Mesendoderm (in vitro differentiated cells): ENCODE measurements around the gene TRIM29.

Experiments
- DNase-seq: peaks from one replicate; pipeline ENCODE4 v3.0.0; 2013
- H2AK5ac ChIP-seq: 2 replicates; pipeline ENCODE4 v1.6.1; 2013; ENCODE audit warnings: low read length, inconsistent platforms
- H2BK120ac ChIP-seq: 2 replicates; pipeline ENCODE4 v1.6.1; 2013; ENCODE audit warnings: low read depth, mild to moderate bottlenecking, low read length, moderate library complexity, mixed read lengths
- H2BK15ac ChIP-seq: replicated peaks from 2 replicates; pipeline ENCODE4 v1.6.1; 2013; ENCODE audit warnings: low read depth, mild to moderate bottlenecking, moderate library complexity
- H2BK5ac ChIP-seq: 2 replicates; pipeline ENCODE4 v1.6.1; 2013; ENCODE audit warnings: low read length, inconsistent platforms
- H3K18ac ChIP-seq: 2 replicates; pipeline ENCODE4 v1.6.1; 2013; ENCODE audit warnings: mild to moderate bottlenecking, low read length, mixed read lengths
- H3K23ac ChIP-seq: one replicate; pipeline ENCODE4 v1.6.1; 2013; ENCODE audit warnings: low read length
- H3K27ac ChIP-seq: 2 replicates; pipeline ENCODE4 v1.5.1; 2013; ENCODE audit warnings: low read depth, mild to moderate bottlenecking, inconsistent platforms, low read length, moderate library complexity
- H3K27me3 ChIP-seq: 2 replicates; pipeline ENCODE4 v1.6.1; 2013; ENCODE audit warnings: low read length, control low read depth, mild to moderate bottlenecking, inconsistent platforms; ENCODE audit not compliant: insufficient read depth, poor library complexity
- H3K36me3 ChIP-seq: 2 replicates; pipeline ENCODE4 v1.6.1; 2013; ENCODE audit warnings: low read length, inconsistent platforms; ENCODE audit not compliant: control insufficient read depth, insufficient read depth
- H3K4ac ChIP-seq: one replicate; pipeline ENCODE4 v1.6.1; 2013; ENCODE audit warnings: low read depth, mild to moderate bottlenecking, low read length, moderate library complexity
- H3K4me1 ChIP-seq: 2 replicates; pipeline ENCODE4 v1.6.1; 2013; ENCODE audit warnings: low read depth, low read length, inconsistent platforms; ENCODE audit not compliant: control insufficient read depth
- H3K4me2 ChIP-seq: 2 replicates; pipeline ENCODE4 v1.6.1; 2013; ENCODE audit warnings: low read length
- H3K4me3 ChIP-seq: 2 replicates; pipeline ENCODE4 v1.5.1; 2013; ENCODE audit warnings: mild to moderate bottlenecking, low read length
- H3K56ac ChIP-seq: one replicate; pipeline ENCODE4 v1.6.1; 2013; ENCODE audit warnings: low read length
- H3K79me1 ChIP-seq: 2 replicates; pipeline ENCODE4 v1.6.1; 2013; ENCODE audit warnings: low read length, inconsistent platforms
- H3K79me2 ChIP-seq: 2 replicates; pipeline ENCODE4 v1.6.1; 2013; ENCODE audit warnings: mild to moderate bottlenecking, low read length; ENCODE audit not compliant: control insufficient read depth, insufficient read depth
- H3K9ac ChIP-seq: 2 replicates; pipeline ENCODE4 v1.6.1; 2013; ENCODE audit warnings: low read length, inconsistent platforms
- H4K5ac ChIP-seq: one replicate; pipeline ENCODE4 v1.6.1; 2013; ENCODE audit warnings: low read length
- H4K8ac ChIP-seq: one replicate; pipeline ENCODE4 v1.6.1; 2013; ENCODE audit warnings: low read depth, mild to moderate bottlenecking, control low read depth, low read length, moderate library complexity
- WGBS: extraction: QIAGEN DNeasy Blood & Tissue Kit; methylation state at CpG from one replicate; pipeline ENCODE4 v1.1.7; 2013; ENCODE audit warnings: low lambda C conversion rate, missing lambda C conversion rate; ENCODE audit not compliant: insufficient coverage; ENCODE audit errors: extremely low coverage; 5-methylcytosine and 5-hydroxymethylcytosine counted together

Gene TRIM29

DNA sequence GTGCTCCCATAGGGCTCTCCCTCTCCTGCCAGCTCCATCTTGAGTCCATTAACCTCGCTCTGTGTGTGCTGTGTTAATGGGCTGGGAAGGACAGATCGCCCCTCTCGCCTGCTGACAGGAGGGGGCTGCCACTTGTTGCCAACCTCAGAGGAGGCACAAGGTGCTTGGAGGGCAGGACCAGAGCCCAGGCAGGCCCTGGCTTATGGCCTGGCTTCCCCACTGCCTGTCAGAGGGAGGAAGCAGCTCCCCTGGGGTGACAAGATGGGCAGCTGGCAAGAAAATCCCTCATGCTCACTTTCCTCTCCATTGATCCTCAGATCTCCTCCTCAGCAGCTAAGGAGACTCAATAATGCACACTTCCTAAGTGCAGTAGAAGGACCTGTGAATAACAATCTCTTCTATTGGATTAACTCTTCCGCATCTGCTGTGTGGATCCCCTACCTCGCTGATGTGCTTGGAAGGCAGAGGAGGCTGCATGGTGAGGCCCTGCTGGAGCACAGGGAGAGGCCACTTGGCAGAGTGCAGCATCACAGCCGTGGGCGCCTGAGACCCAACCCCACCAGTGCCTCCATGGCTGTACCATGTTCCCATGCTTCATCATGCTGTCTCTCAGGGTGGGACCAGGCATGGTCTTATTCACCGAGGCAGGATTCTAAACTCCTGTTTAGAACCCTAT is 70.3 kb downstream of the TRIM29 start:
- H3K9ac ChIP-seq: no peak overlapping the region
- no peak overlapping the region for H3K4ac ChIP-seq
- no peak overlapping the region for H3K4me2 ChIP-seq
- no peak overlapping the region for H4K5ac ChIP-seq
- no CpG with 5 or more reads among the region's 8 CpGs for WGBS
- no peaks in the 10 kb centered on the region for H3K79me1 ChIP-seq
- H3K36me3 ChIP-seq: no peaks in the 10 kb centered on the region
- peak overlapping the region; percentile 29 for H3K23ac ChIP-seq
- H2BK15ac ChIP-seq: no peak overlapping the region
- no peak overlapping the region for H4K8ac ChIP-seq
- no peak for DNase-seq
- no peak overlapping the region for H2BK120ac ChIP-seq
- H2AK5ac ChIP-seq: no peak overlapping the region
- H3K56ac ChIP-seq: no peak overlapping the region
- no peak overlapping the region for H3K4me3 ChIP-seq
- no peaks in the 10 kb centered on the region for H3K79me2 ChIP-seq
- H3K27ac ChIP-seq: no peak overlapping the region
- no peak overlapping the region for H2BK5ac ChIP-seq
- no peaks in the 10 kb centered on the region for H3K27me3 ChIP-seq
- no peaks in the 10 kb centered on the region for H3K4me1 ChIP-seq
- no peak overlapping the region for H3K18ac ChIP-seq

DNA sequence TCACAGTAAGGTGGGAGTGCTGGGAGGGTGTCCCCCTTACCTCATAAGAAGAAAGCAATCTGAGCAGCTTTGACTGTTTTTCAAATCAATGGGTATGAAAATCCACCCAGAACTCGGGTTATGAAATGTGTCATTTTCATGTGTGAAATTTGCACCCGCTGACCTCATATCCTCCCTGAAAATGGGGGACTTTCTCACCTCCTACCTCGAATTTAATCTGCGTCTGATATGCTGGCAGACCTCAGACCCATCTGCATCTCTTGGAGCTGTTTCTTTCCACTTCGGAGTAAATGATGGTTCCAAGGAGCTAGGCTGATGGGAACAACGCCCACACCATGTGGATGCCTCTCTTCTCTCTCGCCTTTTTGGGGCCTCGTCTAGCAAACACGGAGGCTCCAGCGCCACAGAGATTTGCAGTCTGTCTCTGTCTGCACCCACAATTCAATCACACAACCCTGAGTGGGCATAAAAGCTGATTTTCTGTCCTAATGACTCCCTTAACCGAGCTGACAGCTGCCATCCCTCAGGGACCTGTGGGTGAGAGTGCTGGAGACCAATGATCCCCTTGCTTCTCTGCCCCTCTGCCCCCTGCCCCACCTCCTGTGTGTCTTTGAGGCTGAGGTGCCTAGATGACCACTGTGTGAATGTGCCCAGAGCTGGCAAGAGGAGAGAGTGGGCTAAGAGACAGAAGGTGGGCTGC is 71.0 kb downstream of the TRIM29 start:
- Histone ChIP-seq H3K4me3 (no peak overlapping the region), H3K79me1 (no peaks in the 10 kb centered on the region), H2BK15ac (no peak overlapping the region), H3K4ac (no peak overlapping the region), H3K27me3 (no peaks in the 10 kb centered on the region), H3K4me1 (no peaks in the 10 kb centered on the region), H4K8ac (no peak overlapping the region), H3K36me3 (no peaks in the 10 kb centered on the region), H3K4me2 (no peak overlapping the region), H3K79me2 (no peaks in the 10 kb centered on the region), H2AK5ac (no peak overlapping the region), H3K18ac (no peak overlapping the region), H3K27ac (no peak overlapping the region), H3K23ac (peak overlapping the region; percentile 29), H2BK5ac (no peak overlapping the region), H3K9ac (no peak overlapping the region), H4K5ac (no peak overlapping the region), H2BK120ac (no peak overlapping the region), H3K56ac (no peak overlapping the region)
- WGBS: no CpG with 5 or more reads among the region's 11 CpGs
- DNase-seq: no peak

DNA sequence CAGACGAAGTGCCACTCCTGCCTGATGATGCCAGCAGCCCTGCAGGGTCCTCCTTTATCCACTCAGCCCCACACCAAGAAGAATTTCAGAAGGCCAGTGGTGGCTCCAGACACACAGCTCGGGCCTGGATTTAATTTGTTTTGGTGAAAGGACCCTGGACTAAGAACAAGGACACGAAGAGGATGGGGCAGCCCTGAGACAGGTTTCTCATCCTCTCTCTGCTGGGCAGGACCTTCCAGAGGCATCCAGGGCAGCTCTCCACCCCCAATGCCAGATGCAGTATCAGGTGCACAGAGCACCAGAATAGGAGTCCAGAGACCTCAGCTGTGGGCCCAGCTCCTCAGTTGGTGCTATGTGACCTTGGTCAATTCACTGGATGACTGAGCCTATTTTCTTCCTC is 72.0 kb downstream of the TRIM29 start:
- no peak for DNase-seq
- no peaks in the 10 kb centered on the region for H3K27me3 ChIP-seq
- H3K4me2 ChIP-seq: no peak overlapping the region
- no peak overlapping the region for H3K4me3 ChIP-seq
- no peak overlapping the region for H3K27ac ChIP-seq
- WGBS: no CpG with 5 or more reads among the region's 3 CpGs
- H2BK5ac ChIP-seq: no peak overlapping the region
- no peak overlapping the region for H3K18ac ChIP-seq
- H3K56ac ChIP-seq: no peak overlapping the region
- H4K5ac ChIP-seq: no peak overlapping the region
- no peaks in the 10 kb centered on the region for H3K79me2 ChIP-seq
- H2AK5ac ChIP-seq: no peak overlapping the region
- no peak overlapping the region for H3K4ac ChIP-seq
- no peak overlapping the region for H3K9ac ChIP-seq
- H2BK120ac ChIP-seq: no peak overlapping the region
- H3K36me3 ChIP-seq: no peaks in the 10 kb centered on the region
- no peak overlapping the region for H3K23ac ChIP-seq
- H4K8ac ChIP-seq: no peak overlapping the region
- no peaks in the 10 kb centered on the region for H3K4me1 ChIP-seq
- no peak overlapping the region for H2BK15ac ChIP-seq
- H3K79me1 ChIP-seq: no peaks in the 10 kb centered on the region

DNA sequence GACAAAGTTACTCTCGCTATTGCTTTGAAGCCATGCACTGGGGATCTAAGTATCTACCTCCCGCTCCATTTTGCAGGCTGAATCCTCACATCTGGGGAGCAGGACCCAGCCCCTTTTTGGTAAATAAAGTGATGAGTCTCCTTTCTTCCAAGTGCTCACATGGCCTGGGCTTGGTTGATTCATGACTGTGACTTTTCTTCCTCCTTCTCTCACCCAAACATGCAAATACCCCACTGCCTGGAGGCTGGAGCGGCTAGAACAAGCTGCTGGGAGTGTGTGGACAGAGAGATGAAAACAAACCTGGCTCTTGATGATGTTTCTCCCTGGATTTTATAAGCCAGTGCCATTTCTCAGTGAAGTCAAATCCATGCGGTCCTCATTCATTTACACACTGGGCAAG is 72.7 kb downstream of the TRIM29 start:
- no peak for DNase-seq
- H3K79me1 ChIP-seq: no peaks in the 10 kb centered on the region

DNA sequence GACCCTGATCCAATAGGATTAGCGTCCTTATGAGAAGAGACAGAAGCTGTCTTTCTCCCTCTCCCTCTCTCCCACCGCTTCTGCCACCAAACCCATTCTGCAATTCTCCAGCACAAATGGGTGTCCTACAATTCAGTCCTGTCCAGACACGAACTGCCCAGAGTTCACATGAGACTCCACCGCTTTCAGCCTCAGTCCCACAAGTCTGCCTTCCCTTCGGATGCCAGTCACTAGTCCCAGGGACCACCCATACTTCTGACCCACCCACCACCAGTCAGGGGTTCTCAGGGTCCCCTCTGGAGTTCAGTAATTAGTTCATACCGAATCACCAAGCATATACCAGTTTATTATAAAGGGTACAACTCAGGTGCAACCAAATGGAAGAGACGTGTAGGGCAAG is 73.6 kb downstream of the TRIM29 start:
- Histone ChIP-seq H3K4me3 (no peak overlapping the region), H3K4me2 (no peak overlapping the region), H4K5ac (no peak overlapping the region), H3K9ac (no peak overlapping the region), H3K4ac (no peak overlapping the region), H3K23ac (no peak overlapping the region), H2BK120ac (no peak overlapping the region), H3K27me3 (no peaks in the 10 kb centered on the region), H3K56ac (no peak overlapping the region), H3K36me3 (no peaks in the 10 kb centered on the region), H3K27ac (no peak overlapping the region), H3K79me2 (no peaks in the 10 kb centered on the region), H2AK5ac (no peak overlapping the region), H4K8ac (no peak overlapping the region), H2BK5ac (no peak overlapping the region), H2BK15ac (no peak overlapping the region), H3K4me1 (no peaks in the 10 kb centered on the region), H3K79me1 (no peaks in the 10 kb centered on the region), H3K18ac (no peak overlapping the region)
- no peak for DNase-seq
- WGBS: no CpG with 5 or more reads among the region's 7 CpGs

More for the DNA sequence above, 72.7 kb downstream of the TRIM29 start:
- H3K27ac ChIP-seq: no peak overlapping the region
- WGBS: no CpG with 5 or more reads among the region's 4 CpGs
- H3K27me3 ChIP-seq: no peaks in the 10 kb centered on the region
- H2AK5ac ChIP-seq: no peak overlapping the region
- H3K18ac ChIP-seq: no peak overlapping the region
- H3K4me2 ChIP-seq: no peak overlapping the region
- no peak overlapping the region for H3K23ac ChIP-seq
- no peak overlapping the region for H3K4me3 ChIP-seq
- no peak overlapping the region for H4K8ac ChIP-seq
- H4K5ac ChIP-seq: no peak overlapping the region
- no peak overlapping the region for H3K9ac ChIP-seq
- no peak overlapping the region for H2BK5ac ChIP-seq
- H3K4me1 ChIP-seq: no peaks in the 10 kb centered on the region
- H3K79me2 ChIP-seq: no peaks in the 10 kb centered on the region
- H3K4ac ChIP-seq: no peak overlapping the region
- H3K56ac ChIP-seq: no peak overlapping the region
- no peak overlapping the region for H2BK15ac ChIP-seq
- no peak overlapping the region for H2BK120ac ChIP-seq
- H3K36me3 ChIP-seq: no peaks in the 10 kb centered on the region
